GM12878 (cell line): ENCODE results near the gene TIFAB. TPM values are rescaled to one million over a fixed set of nuclear protein-coding genes. Genes with fewer than 3 reads are reported as not detected.

Source experiments
- ATAC-seq: fragments of 200-7000 bp; cut with Tn5 transposase; 3 replicates; pipeline ENCODE4 v1.9.1; 2020; ENCODE audit warnings: mild to moderate bottlenecking, moderate library complexity
- BruUV-seq: library from RNA; stranded (reverse); fragments of 400-500 nt; replicated peaks from 2 replicates; lab custom pipeline; 2021; lab: Mats Ljungman, UMichigan
- CTCF ChIA-PET: fragments of 300-600 bp; sonication (Branson Sonifier 250); formaldehyde crosslinking; extraction: SDS; loops from one replicate; lab custom pipeline; 2021; ENCODE audit warnings: inconsistent platforms; lab: Yijun Ruan, JAX
- POLR2A ChIA-PET: fragments of 350-600 bp; formaldehyde crosslinking; extraction: SDS; loops from one replicate; lab custom pipeline; 2021; ENCODE audit warnings: inconsistent platforms; lab: Charles Lee
- RAD21 ChIA-PET: fragments of 300-600 bp; sonication (Branson Sonifier 250); formaldehyde crosslinking; loops from one replicate; lab custom pipeline; 2023; ENCODE audit warnings: antibody characterized with exemption; ENCODE audit not compliant: unreplicated experiment; lab: Charles Lee
- SMC1A ChIA-PET: fragments of 300-600 bp; sonication (Branson Sonifier 250); formaldehyde crosslinking; loops from one replicate; lab custom pipeline; 2023; ENCODE audit not compliant: unreplicated experiment, uncharacterized antibody; lab: Charles Lee
- DNase-seq: peaks from one replicate; pipeline ENCODE4 v3.0.0-alpha.2; 2011; ENCODE audit warnings: low read depth, low spot score
- FAIRE-seq: peaks from 3 replicates; lab custom pipeline; 2011; peaks lifted over from hg19 to GRCh38; lab: Jason Lieb, UNC
- H2AFZ ChIP-seq: 2 replicates; pipeline ENCODE4 v1.6.0; 2011; ENCODE audit warnings: low read depth, low read length, control low read depth; ENCODE audit not compliant: control insufficient read depth
- H3K27ac ChIP-seq: 2 replicates; pipeline ENCODE4 v1.5.1; 2011; ENCODE audit warnings: control low read depth; ENCODE audit not compliant: control insufficient read depth, insufficient read depth
- H3K27me3 ChIP-seq, 2 experiments: replicated peaks in 1 of 2; 2 replicates each; pipeline versions ENCODE4 v1.6.0 to v1.6.1; 2011; ENCODE audit warnings: low read length in 1 of 2; ENCODE audit not compliant: control insufficient read depth in 2 of 2, insufficient read depth in 2 of 2
- H3K36me3 ChIP-seq, 2 experiments: 2 replicates each; pipeline ENCODE4 v1.5.1; 2011; ENCODE audit warnings: low read length in 1 of 2; ENCODE audit not compliant: control insufficient read depth in 2 of 2, insufficient read depth in 2 of 2
- H3K4me1 ChIP-seq: 2 replicates; pipeline ENCODE4 v1.6.1; 2011; ENCODE audit warnings: mild to moderate bottlenecking, low read length, moderate library complexity, mixed read lengths; ENCODE audit not compliant: control insufficient read depth, insufficient read depth
- H3K4me2 ChIP-seq: 2 replicates; pipeline ENCODE4 v1.6.0; 2011; ENCODE audit warnings: control low read depth; ENCODE audit not compliant: control insufficient read depth, insufficient read depth
- H3K4me3 ChIP-seq: fragments of 200-600 bp; sonication (generic); 2 replicates; pipeline ENCODE4 v1.5.1; 2016
- H3K79me2 ChIP-seq: 2 replicates; pipeline ENCODE4 v1.6.0; 2011; ENCODE audit warnings: low read length; ENCODE audit not compliant: control insufficient read depth, insufficient read depth
- H3K9ac ChIP-seq: 2 replicates; pipeline ENCODE4 v1.8.0; 2011; ENCODE audit warnings: low read length, control low read depth, mixed read lengths; ENCODE audit not compliant: control insufficient read depth, insufficient read depth
- H3K9me3 ChIP-seq: replicated peaks from 3 replicates; pipeline ENCODE4 v1.5.1; 2011; ENCODE audit warnings: mild to moderate bottlenecking, low read length; ENCODE audit not compliant: control insufficient read depth, insufficient read depth
- H4K20me1 ChIP-seq: 2 replicates; pipeline ENCODE4 v1.6.0; 2011; ENCODE audit not compliant: control insufficient read depth, insufficient read depth
- CBFB ChIP-seq: IDR thresholded peaks from 2 replicates; pipeline ENCODE4 v1.6.1; 2016; ENCODE audit warnings: antibody characterized with exemption, low read depth
- EZH2 ChIP-seq: IDR thresholded peaks from 2 replicates; pipeline ENCODE4 v1.6.1; 2012; ENCODE audit warnings: low read depth, mild to moderate bottlenecking, control low read depth, inconsistent platforms, low read length, borderline replicate concordance; ENCODE audit not compliant: control insufficient read depth
- FOXK2 ChIP-seq: fragments of 450-650 bp; IDR thresholded peaks from 2 replicates; pipeline ENCODE4 v1.6.1; 2017; ENCODE audit warnings: mild to moderate bottlenecking, moderate library complexity
- GATAD2B ChIP-seq: fragments of 450-650 bp; conservative IDR thresholded peaks from 2 replicates; pipeline ENCODE4 v1.6.1; 2017; ENCODE audit warnings: low read depth, mild to moderate bottlenecking, moderate library complexity
- HDAC2 ChIP-seq: fragments of 200-600 bp; sonication (generic); IDR thresholded peaks from 2 replicates; pipeline ENCODE4 v1.6.1; 2017
- NFIC ChIP-seq: IDR thresholded peaks from 2 replicates; pipeline ENCODE4 v1.6.1; 2012; ENCODE audit warnings: low read depth, mild to moderate bottlenecking, inconsistent platforms, low read length, moderate library complexity
- NFYA ChIP-seq: IDR thresholded peaks from 2 replicates; pipeline ENCODE4 v1.6.1; 2011; ENCODE audit warnings: low read depth, mild to moderate bottlenecking, low read length, improper control_type of control experiment, borderline replicate concordance
- NR2C2 ChIP-seq: IDR thresholded peaks from 2 replicates; pipeline ENCODE4 v1.6.1; 2011; ENCODE audit warnings: borderline replicate concordance, low read depth; ENCODE audit not compliant: control insufficient read depth, insufficient read length
- PAX8 ChIP-seq: fragments of 450-650 bp; IDR thresholded peaks from 2 replicates; pipeline ENCODE4 v1.6.1; 2017; ENCODE audit warnings: mild to moderate bottlenecking, moderate library complexity
- PML ChIP-seq: IDR thresholded peaks from 2 replicates; pipeline ENCODE4 v1.6.1; 2012; ENCODE audit warnings: low read length, inconsistent platforms
- SMARCA5 ChIP-seq: fragments of 450-650 bp; IDR thresholded peaks from 2 replicates; pipeline ENCODE4 v1.6.1; 2017; ENCODE audit warnings: mild to moderate bottlenecking
- TCF7 ChIP-seq: IDR thresholded peaks from 2 replicates; pipeline ENCODE4 v1.6.1; 2014; ENCODE audit warnings: antibody characterized with exemption, borderline replicate concordance
- YY1 ChIP-seq: IDR thresholded peaks from 2 replicates; pipeline ENCODE4 v1.6.1; 2011; ENCODE audit warnings: low read depth, mild to moderate bottlenecking, low read length
- WGBS: methylation state at CpG from one replicate; pipeline ENCODE4 v1.1.6; 2016; ENCODE audit warnings: low lambda C conversion rate; ENCODE audit not compliant: insufficient replicate concordance, insufficient coverage; ENCODE audit errors: missing lambda C conversion rate; 5-methylcytosine and 5-hydroxymethylcytosine counted together
- in situ Hi-C: fragments of 300-500 bp; cut with MboI; formaldehyde crosslinking; loops from 9 replicates; pipeline ENCODE4 v1.14.3; 2018; ENCODE audit warnings: mixed read lengths
- intact Hi-C: fragments of 100-400 bp; cut with micrococcal nuclease; formaldehyde crosslinking; loops from one replicate; pipeline ENCODE4 v1.14.2; 2022; ENCODE audit not compliant: unreplicated experiment
- polyA plus RNA-seq, 11 experiments: library from polyadenylated mRNA; depleted of rRNA in 4 of 11; unstranded in 6 of 11; stranded (reverse) in 5 of 11; fragments of >200 nt; fragmentation: Nextera tagmentation in 4 of 11; fragmentation: Illumina TruSeq in 1 of 11; extraction: Ambion mirVana in 4 of 11; extraction: Trizol in 1 of 11; gene quantifications; 1 replicate in 1 of 11; 2 replicates in 10 of 11; pipeline versions ENCODE4 v1.2.1 to v1.2.3, GENCODE V29; 2011 to 2016; ENCODE audit warnings: inconsistent platforms in 2 of 11, missing spikeins in 2 of 11, low read depth in 1 of 11
- total RNA-seq, 4 experiments: library from RNA; depleted of rRNA in 3 of 4; stranded (reverse); fragments of >200 nt in 3 of 4; fragmentation: Illumina TruSeq in 1 of 4; extraction: Trizol in 1 of 4; gene quantifications; 2 replicates each; pipeline versions ENCODE4 v1.2.1 to v1.2.3, GENCODE V29; 2013 to 2021
- TF ChIP-seq, protein P1 (sequence below): IDR thresholded peaks from 2 replicates; pipeline ENCODE4 v1.6.1; 2011; ENCODE audit warnings: low read depth, low read length, improper control_type of control experiment, borderline replicate concordance
- TF ChIP-seq, protein P2 (sequence below): fragments of 450-650 bp; IDR thresholded peaks from 2 replicates; pipeline ENCODE4 v1.6.1; 2017; ENCODE audit warnings: mild to moderate bottlenecking, low read depth, inconsistent platforms; ENCODE audit not compliant: poor library complexity, severe bottlenecking
- TF ChIP-seq, protein P3 (sequence below): fragments of 450-650 bp; IDR thresholded peaks from 2 replicates; pipeline ENCODE4 v1.6.1; 2018; ENCODE audit warnings: mild to moderate bottlenecking, low read depth, moderate library complexity; ENCODE audit not compliant: partially characterized antibody
- TF ChIP-seq, protein P4 (sequence below): fragments of 450-650 bp; IDR thresholded peaks from 2 replicates; pipeline ENCODE4 v1.6.1; 2017; ENCODE audit warnings: borderline replicate concordance

Gene TIFAB
- total and polyA plus RNA-seq, 10 of the 15 experiments (the other 5 are each of a cell fraction or from before 2014, with no cell fraction given) = not detected

DNA sequence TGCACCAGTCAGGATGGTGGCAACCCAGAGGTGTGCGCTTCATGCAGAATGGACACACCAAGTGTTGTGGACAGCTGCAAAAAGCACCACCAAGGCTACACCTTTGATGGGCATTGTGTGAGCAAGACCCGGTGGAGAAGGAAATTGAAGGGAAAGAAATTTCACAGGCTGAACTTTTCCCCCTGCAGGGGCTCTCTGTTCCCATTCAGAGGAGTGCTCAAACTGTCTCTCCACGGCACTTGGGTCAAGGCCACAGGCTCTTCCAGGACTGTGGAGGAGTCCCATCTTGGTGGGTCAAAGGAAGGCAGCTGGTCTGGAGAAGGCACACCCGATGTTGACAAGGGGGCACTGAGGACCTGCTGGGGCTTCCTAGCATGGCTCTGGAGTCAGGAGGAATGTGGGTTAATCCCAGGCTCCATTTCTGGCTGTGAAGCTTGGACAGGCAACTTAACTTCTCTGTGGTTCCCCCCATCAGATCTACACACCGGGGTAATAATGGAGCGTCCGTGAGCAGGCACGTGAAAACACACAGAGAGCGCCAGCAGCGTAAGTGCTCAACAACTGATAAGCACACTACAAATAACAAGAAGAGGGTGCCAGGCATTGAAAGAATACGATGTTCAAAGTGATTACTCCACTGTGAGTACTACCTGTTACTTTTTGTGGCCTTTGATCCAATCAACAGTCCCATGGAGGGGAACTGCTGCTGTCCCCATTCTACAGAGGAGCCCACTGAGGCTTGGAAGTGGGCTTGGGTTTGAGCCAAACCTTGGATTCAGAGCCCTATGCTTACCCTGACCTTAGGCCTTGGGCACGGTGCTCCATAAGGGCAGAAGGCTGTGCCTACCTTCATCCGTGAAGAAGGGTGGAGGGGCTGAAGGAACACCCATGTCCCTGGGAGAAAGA lies 34.2 kb upstream of the TIFAB start:
- CTCF ChIA-PET = interaction anchor here (1.1 to 1.9 kb wide), 2 partner anchors 24 to 65 kb away, joined by 4 read pairs; no protein-coding TSS in a partner anchor
- Histone ChIP-seq H3K27ac (no peak overlapping the region), H3K27me3 (peaks cover 6 to 17% of the 10 kb centered on the region in 2 experiments; a peak in 3 of 4 replicates), H3K9ac (no peak overlapping the region), H3K4me2 (no peak overlapping the region), H3K4me1 (no peaks in the 10 kb centered on the region), H3K79me2 (no peaks in the 10 kb centered on the region), H3K36me3 (no peaks in the 10 kb centered on the region), H4K20me1 (no peaks in the 10 kb centered on the region; the same call in 1 of the 2 replicates), H3K9me3 (no peaks in the 10 kb centered on the region), H3K4me3 (no peak overlapping the region), H2AFZ (no peak overlapping the region)
- RAD21 ChIA-PET = no interaction called here
- FAIRE-seq (no peak), DNase-seq (no peak), ATAC-seq (no peak)
- intact Hi-C loops = no loop called here
- no TSS peak for BruUV-seq
- SMC1A ChIA-PET = no interaction called here
- POLR2A ChIA-PET = no interaction called here
- 34% methylated on average over 13 of the region's 13 CpGs for WGBS
- in situ Hi-C loops = no loop called here
- TF ChIP-seq CBFB (no peak), PML (no peak), GATAD2B (no peak), NFIC (no peak), NFYA (no peak), YY1 (no peak), FOXK2 (no peak), HDAC2 (no peak), TCF7 (no peak), PAX8 (no peak), EZH2 (no peak), NR2C2 (no peak), SMARCA5 (no peak)
- TF ChIP-seq, protein P1, sequence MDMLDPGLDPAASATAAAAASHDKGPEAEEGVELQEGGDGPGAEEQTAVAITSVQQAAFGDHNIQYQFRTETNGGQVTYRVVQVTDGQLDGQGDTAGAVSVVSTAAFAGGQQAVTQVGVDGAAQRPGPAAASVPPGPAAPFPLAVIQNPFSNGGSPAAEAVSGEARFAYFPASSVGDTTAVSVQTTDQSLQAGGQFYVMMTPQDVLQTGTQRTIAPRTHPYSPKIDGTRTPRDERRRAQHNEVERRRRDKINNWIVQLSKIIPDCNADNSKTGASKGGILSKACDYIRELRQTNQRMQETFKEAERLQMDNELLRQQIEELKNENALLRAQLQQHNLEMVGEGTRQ = no peak
- TF ChIP-seq, protein P2, sequence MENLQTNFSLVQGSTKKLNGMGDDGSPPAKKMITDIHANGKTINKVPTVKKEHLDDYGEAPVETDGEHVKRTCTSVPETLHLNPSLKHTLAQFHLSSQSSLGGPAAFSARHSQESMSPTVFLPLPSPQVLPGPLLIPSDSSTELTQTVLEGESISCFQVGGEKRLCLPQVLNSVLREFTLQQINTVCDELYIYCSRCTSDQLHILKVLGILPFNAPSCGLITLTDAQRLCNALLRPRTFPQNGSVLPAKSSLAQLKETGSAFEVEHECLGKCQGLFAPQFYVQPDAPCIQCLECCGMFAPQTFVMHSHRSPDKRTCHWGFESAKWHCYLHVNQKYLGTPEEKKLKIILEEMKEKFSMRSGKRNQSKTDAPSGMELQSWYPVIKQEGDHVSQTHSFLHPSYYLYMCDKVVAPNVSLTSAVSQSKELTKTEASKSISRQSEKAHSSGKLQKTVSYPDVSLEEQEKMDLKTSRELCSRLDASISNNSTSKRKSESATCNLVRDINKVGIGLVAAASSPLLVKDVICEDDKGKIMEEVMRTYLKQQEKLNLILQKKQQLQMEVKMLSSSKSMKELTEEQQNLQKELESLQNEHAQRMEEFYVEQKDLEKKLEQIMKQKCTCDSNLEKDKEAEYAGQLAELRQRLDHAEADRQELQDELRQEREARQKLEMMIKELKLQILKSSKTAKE = no peak
- TF ChIP-seq, protein P3, sequence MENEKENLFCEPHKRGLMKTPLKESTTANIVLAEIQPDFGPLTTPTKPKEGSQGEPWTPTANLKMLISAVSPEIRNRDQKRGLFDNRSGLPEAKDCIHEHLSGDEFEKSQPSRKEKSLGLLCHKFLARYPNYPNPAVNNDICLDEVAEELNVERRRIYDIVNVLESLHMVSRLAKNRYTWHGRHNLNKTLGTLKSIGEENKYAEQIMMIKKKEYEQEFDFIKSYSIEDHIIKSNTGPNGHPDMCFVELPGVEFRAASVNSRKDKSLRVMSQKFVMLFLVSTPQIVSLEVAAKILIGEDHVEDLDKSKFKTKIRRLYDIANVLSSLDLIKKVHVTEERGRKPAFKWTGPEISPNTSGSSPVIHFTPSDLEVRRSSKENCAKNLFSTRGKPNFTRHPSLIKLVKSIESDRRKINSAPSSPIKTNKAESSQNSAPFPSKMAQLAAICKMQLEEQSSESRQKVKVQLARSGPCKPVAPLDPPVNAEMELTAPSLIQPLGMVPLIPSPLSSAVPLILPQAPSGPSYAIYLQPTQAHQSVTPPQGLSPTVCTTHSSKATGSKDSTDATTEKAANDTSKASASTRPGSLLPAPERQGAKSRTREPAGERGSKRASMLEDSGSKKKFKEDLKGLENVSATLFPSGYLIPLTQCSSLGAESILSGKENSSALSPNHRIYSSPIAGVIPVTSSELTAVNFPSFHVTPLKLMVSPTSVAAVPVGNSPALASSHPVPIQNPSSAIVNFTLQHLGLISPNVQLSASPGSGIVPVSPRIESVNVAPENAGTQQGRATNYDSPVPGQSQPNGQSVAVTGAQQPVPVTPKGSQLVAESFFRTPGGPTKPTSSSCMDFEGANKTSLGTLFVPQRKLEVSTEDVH = no peak
- TF ChIP-seq, protein P4, sequence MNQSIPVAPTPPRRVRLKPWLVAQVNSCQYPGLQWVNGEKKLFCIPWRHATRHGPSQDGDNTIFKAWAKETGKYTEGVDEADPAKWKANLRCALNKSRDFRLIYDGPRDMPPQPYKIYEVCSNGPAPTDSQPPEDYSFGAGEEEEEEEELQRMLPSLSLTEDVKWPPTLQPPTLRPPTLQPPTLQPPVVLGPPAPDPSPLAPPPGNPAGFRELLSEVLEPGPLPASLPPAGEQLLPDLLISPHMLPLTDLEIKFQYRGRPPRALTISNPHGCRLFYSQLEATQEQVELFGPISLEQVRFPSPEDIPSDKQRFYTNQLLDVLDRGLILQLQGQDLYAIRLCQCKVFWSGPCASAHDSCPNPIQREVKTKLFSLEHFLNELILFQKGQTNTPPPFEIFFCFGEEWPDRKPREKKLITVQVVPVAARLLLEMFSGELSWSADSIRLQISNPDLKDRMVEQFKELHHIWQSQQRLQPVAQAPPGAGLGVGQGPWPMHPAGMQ = no peak
